AG08395 (cell line): ENCODE results near the gene ALDH16A1.

Experiments used
- DNase-seq: peaks from one replicate; pipeline ENCODE4 v3.0.0; 2012; ENCODE audit warnings: mixed read lengths, low spot score

Gene ALDH16A1

GRCh38 chr19:49453013-49453756, at the start of gene ALDH16A1:
ALDH16A1 (plus strand) TSS chr19:49453225; CDS start chr19:49453332, 107 bp downstream.
- peak; percentile 97 for DNase-seq

GRCh38 chr19:49403404-49404187, 49.4 kb upstream of the ALDH16A1 start:
- DNase-seq: no peak

GRCh38 chr19:49407079-49407478, 45.9 kb upstream of the ALDH16A1 start:
- DNase-seq: no peak

- no peak for DNase-seq
Observed at GRCh38 chr19:49407482-49408015, 45.5 kb upstream of the ALDH16A1 start.

- no peak for DNase-seq
Observed at GRCh38 chr19:49408816-49409440, 44.1 kb upstream of the ALDH16A1 start.

- no peak for DNase-seq
Observed at GRCh38 chr19:49409441-49410029, 43.5 kb upstream of the ALDH16A1 start.

GRCh38 chr19:49411681-49412326, 41.2 kb upstream of the ALDH16A1 start:
- DNase-seq: no peak

GRCh38 chr19:49413348-49413747, 39.7 kb upstream of the ALDH16A1 start:
- no peak for DNase-seq

GRCh38 chr19:49414256-49414655, 38.8 kb upstream of the ALDH16A1 start:
- DNase-seq: no peak

GRCh38 chr19:49415102-49415809, 37.8 kb upstream of the ALDH16A1 start:
- no peak for DNase-seq

GRCh38 chr19:49415810-49416200, 37.2 kb upstream of the ALDH16A1 start:
- no peak for DNase-seq

- no peak for DNase-seq
Observed at GRCh38 chr19:49417088-49417487, 35.9 kb upstream of the ALDH16A1 start.

GRCh38 chr19:49418511-49418910, 34.5 kb upstream of the ALDH16A1 start:
- DNase-seq: no peak

- no peak for DNase-seq
Observed at GRCh38 chr19:49419173-49419572, 33.9 kb upstream of the ALDH16A1 start.

- DNase-seq: no peak
Observed at GRCh38 chr19:49420227-49420626, 32.8 kb upstream of the ALDH16A1 start.

GRCh38 chr19:49421039-49421877, 31.8 kb upstream of the ALDH16A1 start:
- DNase-seq: peak; percentile 88

GRCh38 chr19:49421878-49422202, 31.2 kb upstream of the ALDH16A1 start:
- no peak for DNase-seq

GRCh38 chr19:49422407-49423070, 30.5 kb upstream of the ALDH16A1 start:
- no peak for DNase-seq

- no peak for DNase-seq
Observed at GRCh38 chr19:49423071-49423984, 29.7 kb upstream of the ALDH16A1 start, which contains the start of gene PTH2. PTH2 (minus strand) TSS chr19:49423441; CDS start chr19:49423339, 102 bp downstream.
